Kidney glomerular epithelial cell (primary cell): Measurements from ENCODE around the gene TSPO.
"Not testable (repeated sequence)": the region's sequence is repeated elsewhere in the genome, so short reads cannot be mapped to it uniquely, and the experiment has no call there.

Source experiments
- DNase-seq: peaks from one replicate; lab custom pipeline; 2025; lab: John Stamatoyannopoulos, UW

Gene TSPO

DNA sequence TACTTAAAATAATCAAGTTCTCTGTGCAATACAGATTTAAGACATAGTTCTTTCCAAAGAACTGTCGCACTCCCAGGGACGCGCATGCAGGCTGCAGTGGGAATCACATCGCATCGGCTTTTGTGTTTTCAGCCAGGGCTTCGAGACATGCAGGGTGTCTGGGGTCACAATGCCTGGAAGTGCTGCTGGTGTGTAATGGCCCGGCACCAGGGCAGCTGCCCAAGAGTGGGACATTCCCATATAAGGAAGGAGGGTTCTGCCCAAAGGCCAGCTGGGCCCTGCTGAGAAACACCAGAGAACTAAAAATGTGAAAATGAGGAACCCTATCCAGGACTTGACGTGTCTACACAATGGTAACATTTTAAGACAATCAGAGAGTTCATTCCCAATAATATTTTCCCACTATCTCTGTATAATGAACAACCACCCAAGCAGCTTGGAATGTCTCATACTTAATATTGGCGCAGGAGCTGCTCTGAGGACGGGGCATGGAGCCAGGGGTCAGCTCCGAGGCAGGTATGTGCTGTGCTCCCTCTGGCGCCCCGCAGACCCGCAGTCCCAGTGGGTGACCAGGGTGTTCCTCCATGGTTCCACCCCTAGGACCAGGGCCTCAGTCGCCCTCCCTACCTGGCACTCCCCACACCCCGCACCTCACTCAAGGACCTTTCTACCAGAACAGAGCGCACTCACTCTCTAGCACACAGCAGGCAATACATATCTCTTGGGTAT is 19.4 kb upstream of the TSPO start:
- DNase-seq: no peak

DNA sequence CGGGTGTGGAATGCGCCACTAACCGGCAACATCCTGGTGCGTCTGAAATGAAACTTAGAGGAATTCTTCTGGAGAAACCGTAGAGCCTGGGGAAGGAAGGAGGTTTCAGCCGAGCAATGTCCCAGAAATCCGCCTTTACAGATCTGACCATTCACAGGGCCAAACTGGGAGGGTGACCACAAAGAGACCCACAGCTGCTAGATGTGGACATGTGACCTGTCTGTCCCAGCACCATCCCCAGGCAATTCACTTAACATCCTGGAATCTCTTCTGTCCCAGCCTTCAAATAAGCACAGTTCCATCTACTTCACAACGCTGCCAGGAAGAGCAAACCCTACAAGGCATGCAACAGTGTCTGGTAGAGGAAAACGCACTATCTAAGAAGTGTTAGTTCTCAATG is 18.0 kb upstream of the TSPO start:
- DNase-seq: no peak

DNA sequence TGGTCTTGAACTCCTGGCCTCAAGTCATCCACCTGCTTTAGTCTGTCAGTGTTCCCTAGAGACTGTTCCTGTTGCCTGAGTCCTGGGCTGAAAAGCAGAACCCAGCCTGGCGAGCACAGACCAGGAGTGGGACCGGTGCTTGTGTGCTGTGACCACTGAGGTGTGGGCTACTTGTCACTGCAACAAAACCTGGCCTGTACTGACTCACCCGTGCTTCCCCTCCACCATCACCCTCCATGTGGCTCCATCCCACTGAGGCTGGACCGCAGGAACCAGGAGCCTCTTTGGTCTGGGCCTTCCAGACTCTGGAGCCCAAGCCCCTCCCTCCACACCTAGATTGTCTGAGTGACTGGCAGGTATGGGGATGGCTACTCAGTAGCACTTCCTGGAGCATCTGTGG is 16.8 kb upstream of the TSPO start:
- no peak for DNase-seq

DNA sequence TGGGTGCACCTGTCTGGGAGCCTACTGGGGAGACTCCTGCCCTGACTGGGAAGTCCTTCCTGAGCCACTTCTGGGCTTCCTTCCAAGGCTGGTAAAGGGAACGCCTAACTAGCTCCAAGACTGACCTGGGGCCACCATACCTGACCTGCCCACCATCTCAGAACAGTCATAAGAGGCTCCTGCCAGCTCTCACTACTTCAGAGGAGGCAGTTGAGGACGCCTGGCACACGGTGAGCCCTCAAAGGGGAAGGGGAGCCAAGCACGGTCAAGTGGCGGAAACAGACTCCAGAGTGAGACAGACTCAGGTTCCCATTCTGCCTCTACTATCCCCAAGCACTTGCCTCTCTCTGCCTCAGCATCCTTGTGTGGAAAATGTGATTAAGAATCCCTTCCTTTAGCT is 15.8 kb upstream of the TSPO start:
- no peak for DNase-seq

DNA sequence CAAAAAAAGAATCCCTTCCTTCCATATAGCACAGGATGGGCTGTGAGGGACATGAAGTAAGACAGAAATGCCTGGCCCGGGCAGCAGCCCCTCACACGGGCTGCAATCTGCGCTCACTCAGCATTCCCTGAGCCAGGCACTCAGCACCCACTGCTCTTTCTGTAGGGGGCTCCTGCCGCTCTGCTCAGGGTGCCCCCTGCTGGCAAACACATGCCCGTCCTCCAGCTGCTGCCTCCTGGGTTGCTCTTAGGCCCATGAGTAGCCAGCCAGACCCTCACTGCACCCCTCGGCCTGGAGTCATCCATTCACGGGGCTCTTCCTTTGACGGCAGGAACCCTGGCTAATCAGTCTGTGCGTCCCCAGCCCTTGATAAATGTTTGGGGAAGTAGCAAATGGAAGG is 15.1 kb upstream of the TSPO start:
- DNase-seq: no peak

DNA sequence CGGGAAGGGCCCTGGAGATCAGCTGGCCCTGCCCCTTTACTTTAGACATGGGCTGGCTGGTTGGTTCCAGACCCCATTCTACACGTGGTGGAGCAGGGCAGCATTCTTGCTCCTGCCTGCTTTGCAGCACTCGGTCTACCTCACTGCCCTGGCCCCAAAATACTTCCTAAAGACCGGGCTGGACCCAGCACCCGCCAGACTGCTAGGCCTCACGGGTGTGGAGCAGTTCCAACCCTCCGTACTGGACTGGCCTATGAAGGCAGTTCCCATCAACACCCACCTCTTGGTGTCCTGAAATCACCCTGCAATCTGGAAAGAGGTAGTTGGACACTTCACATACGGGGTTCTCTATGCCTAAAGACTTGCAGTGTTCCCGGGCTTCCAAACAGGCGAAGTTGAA is 14.6 kb upstream of the TSPO start:
- DNase-seq: no peak

DNA sequence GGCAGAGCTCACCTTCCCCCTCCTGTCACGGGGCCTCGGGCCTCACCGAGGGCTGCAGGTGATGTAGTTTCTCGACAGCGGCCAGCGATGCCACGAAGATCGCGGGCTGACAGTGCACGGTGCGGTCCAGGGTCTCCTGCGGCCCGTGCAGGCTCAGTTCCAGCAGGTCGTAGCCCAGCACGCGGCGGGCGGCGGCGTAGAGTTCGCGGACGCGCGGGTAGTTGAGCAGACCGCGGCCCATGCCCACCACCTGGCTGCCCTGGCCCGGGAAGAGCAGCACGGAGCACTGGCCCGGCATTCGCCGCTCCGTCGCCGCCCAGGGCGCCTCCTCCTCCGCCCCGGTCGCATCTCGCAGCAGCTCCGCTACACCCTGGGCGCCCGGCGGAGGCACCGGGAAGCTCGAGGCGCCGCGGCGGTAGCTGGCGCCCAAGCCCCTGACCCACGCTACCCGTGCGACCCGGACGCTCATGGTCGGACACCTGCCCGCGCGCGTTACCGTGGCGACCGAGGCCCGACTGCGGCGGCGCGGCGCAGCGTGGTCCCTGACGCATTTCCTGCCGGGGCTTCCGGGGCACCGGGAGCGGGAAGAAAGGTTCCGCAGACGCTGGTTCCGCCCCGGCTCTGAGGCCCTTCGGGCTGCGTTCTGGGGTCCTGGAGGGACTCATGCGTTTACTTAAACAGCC is 8.3 kb upstream of the TSPO start, which contains the start of gene MCAT:
TSS of gene MCAT (minus strand) at position 519 of the 683 bp plus-strand sequence. CDS start at position 469, 50 bp downstream.
- peak; percentile 37 for DNase-seq

DNA sequence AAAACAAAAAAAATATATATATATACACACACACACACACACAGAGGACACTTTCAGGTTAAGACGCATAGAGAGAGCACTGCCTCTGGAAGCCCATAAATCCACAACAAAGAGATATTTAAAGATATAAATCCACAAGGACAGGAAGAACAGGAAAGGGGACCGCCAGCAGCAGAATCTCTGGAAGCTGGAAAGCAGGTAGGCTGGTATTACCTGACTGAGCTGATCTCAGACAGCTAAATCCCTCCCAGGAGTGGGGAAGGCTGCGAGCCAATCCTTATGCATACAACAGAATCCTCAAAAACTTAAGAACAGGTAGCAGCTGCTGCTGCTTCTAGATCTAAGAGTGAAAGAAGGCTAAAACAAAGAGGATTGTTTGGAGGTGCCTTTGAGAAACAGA is 6.4 kb upstream of the TSPO start:
- DNase-seq: no peak

DNA sequence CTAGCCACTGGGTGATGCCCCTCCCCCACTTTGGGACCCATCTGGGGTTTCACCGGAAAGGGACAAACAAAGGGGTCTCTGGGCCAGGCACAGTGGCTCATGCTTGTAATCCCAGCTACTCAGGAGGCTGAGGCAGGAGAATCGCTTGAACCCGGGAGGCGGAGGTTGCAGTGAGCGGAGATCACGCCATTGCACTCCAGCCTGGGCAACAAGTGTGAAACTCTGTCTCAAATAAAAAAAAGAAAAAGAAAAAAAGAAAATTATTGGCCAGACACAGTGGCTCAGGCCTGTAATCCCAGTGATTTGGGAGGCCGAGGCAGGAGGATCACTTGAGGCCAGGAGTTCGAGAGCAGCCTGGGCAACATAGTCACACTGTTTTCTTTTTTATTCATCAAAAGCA is 6.0 kb upstream of the TSPO start:
- not testable (repeated sequence) for DNase-seq

DNA sequence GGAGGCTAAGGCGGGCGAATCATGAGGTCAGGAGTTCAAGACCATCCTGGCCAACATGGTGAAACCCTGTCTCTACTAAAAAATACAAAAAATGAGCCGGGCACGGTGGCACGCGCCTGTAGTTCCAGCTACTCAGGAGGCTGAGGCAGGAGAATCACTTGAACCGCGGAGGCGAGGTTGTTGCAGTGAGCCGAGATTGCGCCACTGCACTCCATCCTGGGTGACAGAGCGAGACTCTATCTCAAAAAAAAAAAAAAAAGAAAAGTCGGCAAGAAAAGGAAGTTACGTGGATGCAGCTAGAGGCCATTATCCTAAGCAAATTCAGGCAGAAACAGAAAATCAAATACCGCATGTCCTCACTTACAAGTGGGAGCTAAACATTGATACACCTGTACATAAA is 5.0 kb upstream of the TSPO start:
- not testable (repeated sequence) for DNase-seq

DNA sequence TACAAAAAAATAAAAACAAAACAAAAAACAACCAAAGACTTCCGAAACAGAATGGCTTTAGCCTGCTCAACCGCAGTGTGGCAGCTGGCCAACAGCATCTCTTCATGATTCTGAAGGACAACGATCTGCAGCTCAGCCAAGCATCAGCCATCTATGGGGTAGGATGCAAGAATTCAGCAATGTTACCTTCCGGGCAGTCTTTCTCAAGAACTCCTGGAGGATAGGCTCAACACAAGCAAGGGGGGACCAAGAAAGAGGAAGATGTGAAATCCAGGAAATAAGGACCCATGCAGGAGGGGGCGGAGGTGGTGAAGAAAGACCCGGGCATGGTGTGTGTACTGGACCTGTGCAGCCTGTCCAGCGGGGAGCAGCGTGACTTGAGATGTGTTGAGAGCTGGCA is 3.5 kb upstream of the TSPO start:
- DNase-seq: no peak

DNA sequence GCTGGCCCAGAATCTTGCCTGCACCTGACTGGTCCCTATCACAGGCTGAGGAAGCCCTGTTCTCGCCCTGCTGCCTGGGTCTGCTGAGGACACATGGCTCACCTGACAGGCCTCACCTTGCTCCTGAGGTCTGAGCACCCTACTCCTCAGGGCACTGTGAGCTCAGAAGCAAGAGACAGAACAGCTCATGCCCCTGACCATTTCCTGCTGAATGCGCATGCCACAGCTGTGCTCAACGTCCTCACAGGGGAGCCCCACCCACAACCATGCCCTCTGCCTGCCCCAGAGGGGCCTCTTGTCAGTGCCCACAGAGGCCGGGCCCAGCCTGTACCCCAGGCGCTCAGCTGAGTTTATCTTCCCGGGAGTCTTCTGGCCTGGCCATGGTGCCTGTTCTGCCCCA is 2.8 kb upstream of the TSPO start:
- no peak for DNase-seq

DNA sequence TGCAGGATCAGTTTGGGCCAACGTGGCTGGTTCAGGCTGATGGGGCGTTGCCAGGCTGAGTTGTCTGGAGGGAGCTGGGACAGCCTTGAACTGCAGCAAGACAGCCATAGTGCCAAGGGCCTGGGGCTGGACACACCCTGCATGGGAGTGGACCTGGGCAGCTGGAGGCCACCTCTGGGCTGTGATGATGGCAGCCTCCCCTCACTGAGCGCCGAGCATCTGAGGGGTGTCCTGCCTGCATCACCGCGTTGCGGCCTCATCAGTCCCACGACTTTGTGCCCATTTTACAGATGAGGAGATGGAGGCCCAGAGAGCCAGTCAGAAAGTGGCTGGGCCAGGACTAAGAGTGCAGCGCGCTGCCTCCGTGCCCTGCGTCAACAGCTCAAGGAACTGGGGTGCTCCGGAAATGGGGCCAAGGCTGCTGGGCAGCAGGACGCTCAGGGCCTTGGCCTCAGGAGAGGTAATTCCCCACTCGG is 590 bp upstream of the TSPO start:
- no peak for DNase-seq

DNA sequence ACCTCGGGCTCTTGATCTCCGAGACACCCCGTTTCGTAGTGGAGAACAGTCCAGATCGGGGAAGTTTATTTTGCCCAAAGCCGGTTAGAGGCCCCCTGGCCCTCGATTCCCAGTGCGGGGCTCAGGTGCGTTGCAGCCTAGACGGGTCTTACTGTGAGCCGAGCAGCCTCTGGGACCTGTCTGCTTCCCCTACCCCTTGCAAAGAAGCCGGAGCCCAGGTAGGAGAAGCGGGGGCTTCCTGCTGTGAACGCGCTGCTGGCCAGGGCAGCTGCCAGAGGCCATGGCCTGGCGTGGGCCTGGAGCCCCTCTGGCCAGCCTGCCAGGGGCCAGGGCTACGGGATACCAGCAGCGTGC is 621 bp downstream of the TSPO start:
- no peak for DNase-seq

DNA sequence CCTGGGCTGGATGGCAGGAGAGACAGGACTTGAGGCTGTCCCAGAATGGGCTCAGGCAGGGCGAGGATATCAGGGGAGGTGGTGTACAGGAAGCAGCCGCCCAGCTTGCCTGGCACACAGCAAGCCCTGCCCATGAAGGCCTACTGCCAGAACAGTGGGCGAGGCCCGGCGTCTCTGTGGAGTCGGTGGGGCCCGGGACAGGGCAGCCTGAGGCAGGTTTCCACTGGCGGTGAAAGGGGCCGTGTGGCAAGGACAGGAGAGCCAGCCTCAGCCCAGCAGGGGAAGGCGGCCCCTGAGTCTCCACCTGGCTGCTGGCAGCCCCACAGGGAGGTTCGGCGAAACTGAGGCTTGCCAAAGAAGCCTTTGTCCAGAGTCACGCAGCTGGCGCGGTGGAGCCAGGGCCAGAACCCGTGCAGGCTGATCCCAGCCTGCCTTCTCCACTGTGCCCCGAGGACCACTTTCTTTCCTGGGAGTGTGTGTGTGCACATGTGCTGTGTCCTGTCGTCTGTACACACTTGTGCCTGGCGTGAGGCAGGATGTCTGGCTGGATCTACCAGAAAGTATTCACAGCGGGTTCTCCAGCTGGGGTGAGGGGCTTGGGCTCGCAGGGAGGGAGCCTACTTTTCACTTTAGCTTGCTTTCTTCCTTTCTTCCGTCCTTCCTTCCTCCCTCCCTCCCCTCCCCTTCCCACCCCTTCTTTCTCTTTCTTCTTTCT is 1.2 kb downstream of the TSPO start:
- peak; percentile 41 for DNase-seq

DNA sequence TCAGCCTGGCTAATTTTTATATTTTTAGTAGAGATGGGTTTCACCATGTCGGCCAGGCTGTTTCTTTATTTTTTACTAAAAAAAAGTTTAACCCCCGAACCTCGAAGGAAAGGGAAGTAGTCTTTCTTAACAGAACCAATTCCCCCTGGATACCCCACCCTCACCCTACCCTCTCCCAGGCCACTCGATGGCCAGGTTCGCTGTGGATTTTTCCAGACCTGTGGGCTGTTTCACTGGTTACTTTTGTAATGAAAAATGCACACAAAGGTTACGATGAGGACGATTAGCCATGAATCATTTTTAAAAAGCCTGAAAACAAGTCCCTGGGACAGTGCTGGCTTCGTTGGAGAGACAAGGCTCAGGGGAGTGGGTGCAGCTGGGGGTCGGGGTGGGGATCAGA is 2.5 kb downstream of the TSPO start:
- DNase-seq: no peak

DNA sequence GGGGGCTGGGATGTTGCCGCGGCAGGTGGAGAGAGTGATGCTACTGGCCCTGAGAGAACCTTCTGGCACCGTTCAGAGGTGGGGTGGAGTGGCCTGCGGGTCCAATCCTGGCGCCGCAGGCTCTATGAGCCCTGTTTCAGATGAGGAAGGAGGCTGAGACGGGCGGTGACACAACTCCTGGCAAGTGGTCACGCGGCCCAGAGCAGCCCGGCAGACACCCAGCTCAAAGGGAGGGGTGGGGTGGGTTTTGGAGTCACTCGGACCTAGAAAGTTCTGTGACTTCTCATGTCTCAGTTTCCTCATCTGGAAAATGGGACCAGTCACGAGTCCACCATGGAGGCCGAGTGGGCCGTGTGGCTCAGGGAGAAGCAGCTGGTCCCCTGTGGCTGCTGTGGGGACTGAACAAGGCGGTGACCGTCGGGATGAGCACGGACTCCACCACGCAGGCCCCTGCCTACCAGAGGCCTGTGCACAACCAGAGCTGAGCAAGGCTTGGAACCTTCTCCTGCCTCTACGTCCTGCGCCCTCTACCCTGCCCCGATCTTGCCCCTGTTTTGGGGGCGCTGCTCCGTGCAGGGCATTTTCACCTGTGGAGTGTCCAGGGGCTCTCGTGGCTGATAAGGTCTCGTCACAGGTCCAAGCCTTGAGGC is 3.7 kb downstream of the TSPO start:
- no peak for DNase-seq

DNA sequence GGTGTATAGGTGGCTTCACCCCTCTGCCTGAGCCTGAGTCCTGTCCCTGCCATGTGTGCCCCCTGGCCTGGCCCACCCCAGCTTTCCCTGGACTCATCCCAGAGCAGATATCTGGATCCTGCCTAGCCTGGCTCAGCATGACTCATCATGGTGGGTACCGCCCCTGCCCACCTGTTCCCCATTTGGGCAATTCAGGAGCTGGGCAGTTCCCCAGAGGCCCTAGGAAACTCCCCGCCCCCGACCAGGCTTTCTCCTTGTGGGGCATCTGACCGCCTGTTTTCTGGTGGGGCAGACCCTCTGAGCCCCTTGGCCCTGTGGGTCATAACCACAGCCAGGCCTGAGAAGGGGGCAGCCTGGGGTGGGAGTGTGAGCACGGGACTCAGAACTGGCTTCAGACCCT is 4.4 kb downstream of the TSPO start:
- no peak for DNase-seq

DNA sequence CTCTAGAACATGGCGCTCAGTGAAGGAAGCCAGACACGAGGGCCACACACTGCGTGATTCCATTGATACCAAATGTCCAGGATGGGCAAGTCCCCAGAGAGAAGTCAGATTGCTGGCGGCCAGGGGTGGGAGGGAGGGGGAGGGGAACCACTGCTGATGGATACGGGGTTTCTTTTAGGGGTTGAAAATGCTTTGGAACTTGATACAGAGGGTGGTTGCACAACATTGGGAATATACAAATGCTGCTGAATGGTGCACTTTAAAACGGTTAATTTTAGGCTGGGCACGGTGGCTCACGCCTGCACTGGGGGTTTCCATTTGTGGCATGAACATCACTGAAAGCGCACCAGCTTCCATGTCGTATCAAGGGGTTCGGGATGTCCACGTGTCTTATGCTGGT is 5.1 kb downstream of the TSPO start:
- no peak for DNase-seq

DNA sequence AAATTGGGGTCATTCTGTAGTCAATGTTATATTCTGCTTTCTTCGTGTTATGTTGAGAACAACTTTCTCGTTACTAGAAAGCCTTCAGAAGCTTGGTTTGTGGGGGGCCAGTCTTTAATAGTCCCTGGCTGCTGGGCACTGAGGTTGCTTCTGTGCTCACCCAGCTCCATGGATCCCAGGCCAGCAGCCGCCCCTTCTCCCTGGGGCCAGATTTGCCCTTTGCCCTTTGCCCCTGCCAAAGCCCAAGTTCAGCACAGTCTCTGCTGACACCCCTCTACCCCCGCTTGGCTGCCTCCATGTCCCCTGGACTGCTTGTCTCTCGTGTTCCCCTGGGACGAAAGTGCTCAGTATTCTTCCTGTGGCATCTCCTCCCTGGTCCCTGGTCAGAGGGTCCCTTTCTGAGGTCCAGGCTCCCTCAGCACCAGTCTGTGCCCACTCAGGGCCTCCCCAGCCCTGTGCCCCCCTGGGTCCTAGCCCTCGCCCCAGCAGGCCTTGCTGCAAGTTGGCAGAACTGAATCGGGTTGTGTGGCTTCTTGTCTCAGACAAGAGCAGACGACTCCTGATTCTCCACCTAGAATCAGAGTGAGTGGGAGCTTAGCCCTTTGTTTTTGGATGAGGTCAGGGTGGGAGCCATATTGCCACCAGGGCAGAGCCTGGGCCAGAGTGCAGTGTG is 6.7 kb downstream of the TSPO start:
- DNase-seq: no peak

DNA sequence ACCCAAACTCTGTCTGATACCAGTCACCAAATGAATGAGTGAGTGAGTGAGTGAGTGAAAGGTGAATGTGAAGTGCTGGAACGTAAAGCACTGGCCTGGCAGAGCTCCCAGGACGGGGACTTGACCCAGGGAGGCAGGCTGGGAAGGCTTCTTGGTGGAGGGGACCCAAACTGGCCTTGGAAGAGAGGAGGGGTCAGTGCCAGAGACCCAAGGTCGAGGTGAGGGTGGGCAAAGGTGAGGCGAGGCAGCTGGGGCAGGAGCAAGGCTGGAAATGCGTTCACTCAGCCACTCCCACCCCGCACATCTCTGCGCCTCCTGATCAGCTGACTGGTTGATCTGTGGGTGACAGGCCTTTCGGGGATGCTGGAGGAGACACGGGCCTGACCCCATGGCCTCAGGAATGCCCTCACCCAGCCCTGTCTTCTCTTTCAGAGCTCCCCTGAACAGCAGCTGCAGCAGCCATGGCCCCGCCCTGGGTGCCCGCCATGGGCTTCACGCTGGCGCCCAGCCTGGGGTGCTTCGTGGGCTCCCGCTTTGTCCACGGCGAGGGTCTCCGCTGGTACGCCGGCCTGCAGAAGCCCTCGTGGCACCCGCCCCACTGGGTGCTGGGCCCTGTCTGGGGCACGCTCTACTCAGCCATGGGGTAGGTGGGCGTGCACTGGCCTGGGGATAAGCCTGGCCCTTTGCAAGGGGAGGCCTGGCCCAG is 7.6 kb downstream of the TSPO start:
- no peak for DNase-seq
